K562 (cell line): ENCODE data around the gene OSCP1. TPM values are rescaled to one million over a fixed set of nuclear protein-coding genes. Genes with fewer than 3 reads are reported as not detected.
A peak's percentile ranks its signal among the peaks of the same experiment; 100 is the strongest.

Experiments
- ADNP ChIP-seq: fragments of 200-800 bp; sonication (Bioruptor generic); IDR thresholded peaks from 2 replicates; pipeline ENCODE4 v1.6.1; 2016; ENCODE audit warnings: missing genetic modification characterization, missing compliant biosample characterization
- ATF2 ChIP-seq: sonication (generic); formaldehyde crosslinking; IDR thresholded peaks from 2 replicates; pipeline ENCODE4 v1.8.1; 2022; ENCODE audit warnings: missing genetic modification reagents
- CBX5 ChIP-seq: IDR thresholded peaks from 2 replicates; pipeline ENCODE4 v1.6.1; 2014; ENCODE audit warnings: low read depth, borderline replicate concordance
- CTCF ChIP-seq, 3 experiments: IDR thresholded peaks in 2 of 3; conservative IDR thresholded peaks in 1 of 3; 2 replicates each; pipeline ENCODE4 v1.5.1; 2011 to 2012; ENCODE audit warnings: low read length in 3 of 3, mild to moderate bottlenecking in 3 of 3, control low read depth in 2 of 3, improper control_type of control experiment in 1 of 3, inconsistent platforms in 1 of 3, low read depth in 1 of 3, mixed read lengths in 1 of 3, moderate library complexity in 1 of 3; ENCODE audit not compliant: insufficient read depth in 2 of 3
- CTCFL ChIP-seq: IDR thresholded peaks from 2 replicates; pipeline ENCODE4 v1.6.1; 2011; ENCODE audit warnings: borderline replicate concordance, low read depth, mild to moderate bottlenecking, moderate library complexity, low read length; ENCODE audit not compliant: insufficient read depth, poor library complexity, severe bottlenecking
- GABPB1 ChIP-seq: sonication (generic); formaldehyde crosslinking; IDR thresholded peaks from 2 replicates; pipeline ENCODE4 v1.8.0; 2022; ENCODE audit warnings: mild to moderate bottlenecking, missing genetic modification reagents
- GATA2 ChIP-seq: sonication (generic); formaldehyde crosslinking; IDR thresholded peaks from 2 replicates; pipeline ENCODE4 v1.4.0; 2020; ENCODE audit warnings: mild to moderate bottlenecking, missing genetic modification reagents
- HDAC2 ChIP-seq: fragments of 450-650 bp; IDR thresholded peaks from 2 replicates; pipeline ENCODE4 v1.6.1; 2016; ENCODE audit warnings: mild to moderate bottlenecking
- HSF4 ChIP-seq: fragments of 250-450 bp; sonication (Bioruptor Pico); IDR thresholded peaks from 2 replicates; pipeline ENCODE4 v2.1.2; 2022; ENCODE audit warnings: mild to moderate bottlenecking, moderate library complexity, borderline replicate concordance
- NCOA2 ChIP-seq, 2 experiments: fragments of 450-650 bp; IDR thresholded peaks; 2 replicates each; pipeline ENCODE4 v1.6.1; 2018; ENCODE audit warnings: mild to moderate bottlenecking in 2 of 2, moderate library complexity in 1 of 2; ENCODE audit not compliant: partially characterized antibody in 2 of 2
- RBM25 ChIP-seq: fragments of 200-400 bp; formaldehyde crosslinking; IDR thresholded peaks from 2 replicates; pipeline ENCODE4 v1.6.1; 2018; ENCODE audit warnings: low read length, low read depth, moderate library complexity; ENCODE audit not compliant: severe bottlenecking
- VEZF1 ChIP-seq: fragments of 200-800 bp; sonication (Bioruptor generic); IDR thresholded peaks from 2 replicates; pipeline ENCODE4 v1.6.1; 2017; ENCODE audit warnings: missing genetic modification characterization, missing compliant biosample characterization
- ZNF24 ChIP-seq: fragments of 450-650 bp; IDR thresholded peaks from 2 replicates; pipeline ENCODE4 v1.6.1; 2016
- ZNF609 ChIP-seq: sonication (generic); formaldehyde crosslinking; IDR thresholded peaks from 2 replicates; pipeline ENCODE4 v1.8.1; 2023; ENCODE audit warnings: missing genetic modification reagents, mild to moderate bottlenecking, borderline replicate concordance
- polyA plus RNA-seq, 8 experiments: library from polyadenylated mRNA; depleted of rRNA in 4 of 8; stranded (reverse) in 5 of 8; unstranded in 3 of 8; fragments of >200 nt; fragmentation: Nextera tagmentation in 2 of 8; fragmentation: Illumina TruSeq in 1 of 8; extraction: Ambion mirVana in 2 of 8; extraction: Trizol in 1 of 8; gene quantifications; 2 replicates each; pipeline versions ENCODE4 v1.2.1 to v1.2.3, GENCODE V29; 2011 to 2014; ENCODE audit warnings: inconsistent platforms in 1 of 8, missing spikeins in 1 of 8
- total RNA-seq, 7 experiments: library from RNA; depleted of rRNA in 6 of 7; stranded (reverse); fragments of >200 nt in 6 of 7; fragmentation: Illumina TruSeq in 2 of 7; extraction: Trizol in 2 of 7; gene quantifications; 2 replicates each; pipeline versions ENCODE4 v1.2.1 to v1.2.3, GENCODE V29; 2011 to 2021; ENCODE audit warnings: low replicate concordance in 1 of 7

OSCP1 gene
- total and polyA plus RNA-seq, 9 of the 15 experiments (the other 6 are each of a cell fraction or from before 2014, with no cell fraction given) = 0.15 to 0.40 (median 0.33) TPM; not detected in 5

GRCh38 chr1:36475910-36476604 is 25.8 kb upstream of the OSCP1 start (continued):
- no peak for TF ChIP-seq ZNF609 (CRISPR knock-in tag)
- 0 out of 2 replicates have a peak, but pooled peaks have one; percentile 22 for TF ChIP-seq GABPB1 (CRISPR knock-in tag)
- peak in 1 of 3 experiments; percentile 31; a peak in 2 of 6 replicates for TF ChIP-seq CTCF (IDR thresholded peaks at IDR 0.05 in 2 of 3, conservative IDR thresholded peaks at IDR 0.05 in 1 of 3; ENCODE audit: insufficient read depth in 2 of 3, low read depth in 1 of 3, low read length in 3 of 3)
- no peak for TF ChIP-seq ZNF24
- no peak for TF ChIP-seq VEZF1 (CRISPR knock-in tag)
- TF ChIP-seq GATA2 (CRISPR knock-in tag) = 0 out of 2 replicates have a peak, but pooled peaks have one; percentile 22
- peak; percentile 96 for TF ChIP-seq RBM25
- peak; percentile 93 for TF ChIP-seq ADNP (tag)
- TF ChIP-seq CTCFL = no peak
- TF ChIP-seq NCOA2 (IDR thresholded peaks at IDR 0.05; ENCODE audit: partially characterized antibody in 2 of 2) = no peak
- TF ChIP-seq HDAC2 = peak; percentile 74; the same call in 1 of the 2 replicates
- TF ChIP-seq ATF2 = no peak
- no peak for TF ChIP-seq HSF4 (CRISPR knock-in tag)
- no peak for TF ChIP-seq CBX5
